GM23338 (cell line): ENCODE results near the gene TFAP2B. TPM values are rescaled to one million over a fixed set of nuclear protein-coding genes. Genes with fewer than 3 reads are reported as not detected.

Experiments
- ATAC-seq: fragments of 200-7000 bp; cut with Tn5 transposase; 3 replicates; pipeline ENCODE4 v1.9.1; 2020
- DNase-seq: peaks from one replicate; pipeline ENCODE4 v3.0.0-alpha.2; 2015; ENCODE audit warnings: low spot score
- H2AFZ ChIP-seq: fragments of 200-600 bp; sonication (generic); 2 replicates; pipeline ENCODE4 v1.8.0; 2016; ENCODE audit warnings: antibody characterized with exemption, mild to moderate bottlenecking, moderate library complexity
- H3F3A ChIP-seq: fragments of 200-600 bp; sonication (generic); replicated peaks from 2 replicates; pipeline ENCODE4 v1.8.0; 2017; ENCODE audit warnings: antibody characterized with exemption, mixed run types, low read depth
- H3K27ac ChIP-seq: fragments of 200-600 bp; sonication (generic); 2 replicates; pipeline ENCODE4 v1.6.1; 2016; ENCODE audit warnings: low read depth
- H3K27me3 ChIP-seq: fragments of 200-600 bp; sonication (generic); 2 replicates; pipeline ENCODE4 v1.8.0; 2016; ENCODE audit warnings: mild to moderate bottlenecking, mixed run types, moderate library complexity; ENCODE audit not compliant: insufficient read depth
- H3K36me3 ChIP-seq: fragments of 200-600 bp; sonication (generic); 2 replicates; pipeline ENCODE4 v1.8.0; 2016; ENCODE audit warnings: mild to moderate bottlenecking; ENCODE audit not compliant: insufficient read depth
- H3K4me1 ChIP-seq: fragments of 200-600 bp; sonication (generic); 2 replicates; pipeline ENCODE4 v1.8.0; 2016; ENCODE audit warnings: mild to moderate bottlenecking, moderate library complexity; ENCODE audit not compliant: insufficient read depth
- H3K4me2 ChIP-seq: fragments of 200-600 bp; sonication (generic); 2 replicates; pipeline ENCODE4 v1.7.1; 2017; ENCODE audit warnings: mixed run types
- H3K4me3 ChIP-seq: fragments of 200-600 bp; sonication (generic); 2 replicates; pipeline ENCODE4 v1.6.1; 2016; ENCODE audit warnings: mixed run types
- H3K79me2 ChIP-seq: fragments of 200-600 bp; sonication (generic); replicated peaks from 2 replicates; pipeline ENCODE4 v1.8.0; 2017; ENCODE audit warnings: mild to moderate bottlenecking; ENCODE audit not compliant: insufficient read depth
- H3K9me2 ChIP-seq: fragments of 200-600 bp; sonication (generic); 2 replicates; pipeline ENCODE4 v1.8.0; 2017; ENCODE audit not compliant: insufficient read depth
- H4K20me1 ChIP-seq: fragments of 200-600 bp; sonication (generic); replicated peaks from 2 replicates; pipeline ENCODE4 v1.8.0; 2017; ENCODE audit warnings: mild to moderate bottlenecking; ENCODE audit not compliant: insufficient read depth
- H3K27ac Mint-ChIP-seq: 2 replicates; pipeline ENCODE4 v1.8.0; 2020; ENCODE audit warnings: inconsistent platforms, mild to moderate bottlenecking, moderate library complexity, mixed read lengths
- H3K27me3 Mint-ChIP-seq: 3 replicates; pipeline ENCODE4 v1.8.0; 2022; ENCODE audit warnings: low read depth, mild to moderate bottlenecking, moderate library complexity, mixed read lengths, inconsistent platforms; ENCODE audit not compliant: insufficient read depth, poor library complexity
- H3K36me3 Mint-ChIP-seq: 3 replicates; pipeline ENCODE4 v1.8.0; 2021; ENCODE audit warnings: low read depth, mild to moderate bottlenecking, inconsistent platforms, moderate library complexity, mixed read lengths
- H3K4me1 Mint-ChIP-seq: 3 replicates; pipeline ENCODE4 v1.8.0; 2020; ENCODE audit warnings: mild to moderate bottlenecking, inconsistent platforms, mixed read lengths
- H3K4me3 Mint-ChIP-seq: 3 replicates; pipeline ENCODE4 v1.8.0; 2021; ENCODE audit warnings: moderate library complexity, mild to moderate bottlenecking, inconsistent platforms, mixed read lengths
- H3K9me3 Mint-ChIP-seq: 3 replicates; pipeline ENCODE4 v1.8.0; 2020; ENCODE audit warnings: moderate library complexity, mild to moderate bottlenecking, inconsistent platforms, mixed read lengths
- ETS1 ChIP-seq: IDR thresholded peaks from 2 replicates; pipeline ENCODE4 v1.6.1; 2016; ENCODE audit warnings: antibody characterized with exemption
- EZH2 ChIP-seq: fragments of 200-600 bp; sonication (generic); IDR thresholded peaks from one replicate; pipeline ENCODE4 v1.8.0; 2017; ENCODE audit warnings: antibody characterized with exemption, mild to moderate bottlenecking, low read depth; ENCODE audit not compliant: unreplicated experiment
- NANOG ChIP-seq: IDR thresholded peaks from 2 replicates; pipeline ENCODE4 v1.6.1; 2016; ENCODE audit warnings: antibody characterized with exemption, borderline replicate concordance
- ZNF114 ChIP-seq: fragments of 250-450 bp; sonication (Bioruptor Pico); IDR thresholded peaks from 2 replicates; pipeline ENCODE4 v1.5.0; 2020; ENCODE audit warnings: mild to moderate bottlenecking, moderate library complexity
- polyA plus RNA-seq: library from polyadenylated mRNA; unstranded; fragments of >200 nt; fragmentation: Nextera tagmentation; extraction: Ambion mirVana; gene quantifications from 2 replicates; pipeline ENCODE4 v1.2.1, GENCODE V29; 2016
- total RNA-seq: library from RNA; depleted of rRNA; stranded (reverse); fragments of >200 nt; shearing (Covaris generic); gene quantifications from 2 replicates; pipeline ENCODE4 v1.2.3, GENCODE V29; 2014
- TF ChIP-seq, protein P1 (sequence below), 2 experiments: fragments of 200-600 bp in 1 of 2; sonication (generic) in 1 of 2; conservative IDR thresholded peaks; 2 replicates each; pipeline versions ENCODE4 v1.5.1 to v1.6.1; 2016 to 2017; ENCODE audit warnings: antibody characterized with exemption in 2 of 2, low read depth in 2 of 2, mild to moderate bottlenecking in 2 of 2, moderate library complexity in 1 of 2

Gene TFAP2B
- total and polyA plus RNA-seq, 2 experiments from 2014 or later, result not detected

DNA sequence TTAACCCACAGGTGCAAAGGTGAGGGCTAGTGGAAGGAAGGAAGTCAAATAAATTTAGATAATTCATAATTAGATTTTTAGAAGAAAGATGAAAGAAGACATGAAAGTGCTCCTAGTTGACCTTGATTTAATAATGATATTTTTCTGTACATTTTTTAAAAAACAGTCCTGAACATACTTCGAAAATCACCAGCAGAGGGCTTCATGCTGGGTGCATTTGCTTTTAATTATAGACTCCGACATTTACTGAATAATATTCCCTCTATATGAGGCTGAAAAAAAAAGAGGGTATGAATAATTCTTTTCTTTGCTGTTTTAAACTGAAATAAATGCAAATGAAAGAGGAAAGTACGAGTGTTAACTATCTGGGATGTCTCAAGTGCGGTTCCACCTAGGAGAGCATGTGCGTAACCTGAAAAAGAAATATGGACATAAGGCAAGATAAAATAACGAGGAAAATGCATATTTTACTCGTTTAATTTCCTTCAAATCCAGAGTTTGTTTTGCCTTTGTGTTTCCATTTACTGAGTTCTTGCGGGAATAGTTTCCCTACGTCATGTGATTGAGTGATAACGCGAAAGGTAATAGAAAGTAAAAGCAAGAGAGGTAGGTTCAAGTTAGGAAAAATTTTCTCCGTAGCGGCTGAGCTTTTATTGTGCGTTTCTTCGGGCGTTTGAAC, 3.1 kb upstream of the TFAP2B start:
- H4K20me1 ChIP-seq, result peaks cover 8% of the 10 kb centered on the region
- no peak overlapping the region for H2AFZ ChIP-seq
- Mint-ChIP-seq H3K9me3 (peaks cover 11% of the 10 kb centered on the region), H3K27ac (no peak overlapping the region), H3K27me3 (peaks cover 57% of the 10 kb centered on the region), H3K36me3 (peaks cover 5% of the 10 kb centered on the region; the same call in 2 of the 3 replicates), H3K4me1 (peaks cover 21% of the 10 kb centered on the region), H3K4me3 (peak overlapping the region; percentile 75)
- peaks cover 69% of the 10 kb centered on the region for H3K27me3 ChIP-seq
- no peak for TF ChIP-seq ETS1
- TF ChIP-seq, protein P1, sequence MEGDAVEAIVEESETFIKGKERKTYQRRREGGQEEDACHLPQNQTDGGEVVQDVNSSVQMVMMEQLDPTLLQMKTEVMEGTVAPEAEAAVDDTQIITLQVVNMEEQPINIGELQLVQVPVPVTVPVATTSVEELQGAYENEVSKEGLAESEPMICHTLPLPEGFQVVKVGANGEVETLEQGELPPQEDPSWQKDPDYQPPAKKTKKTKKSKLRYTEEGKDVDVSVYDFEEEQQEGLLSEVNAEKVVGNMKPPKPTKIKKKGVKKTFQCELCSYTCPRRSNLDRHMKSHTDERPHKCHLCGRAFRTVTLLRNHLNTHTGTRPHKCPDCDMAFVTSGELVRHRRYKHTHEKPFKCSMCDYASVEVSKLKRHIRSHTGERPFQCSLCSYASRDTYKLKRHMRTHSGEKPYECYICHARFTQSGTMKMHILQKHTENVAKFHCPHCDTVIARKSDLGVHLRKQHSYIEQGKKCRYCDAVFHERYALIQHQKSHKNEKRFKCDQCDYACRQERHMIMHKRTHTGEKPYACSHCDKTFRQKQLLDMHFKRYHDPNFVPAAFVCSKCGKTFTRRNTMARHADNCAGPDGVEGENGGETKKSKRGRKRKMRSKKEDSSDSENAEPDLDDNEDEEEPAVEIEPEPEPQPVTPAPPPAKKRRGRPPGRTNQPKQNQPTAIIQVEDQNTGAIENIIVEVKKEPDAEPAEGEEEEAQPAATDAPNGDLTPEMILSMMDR (conservative IDR thresholded peaks at IDR 0.05; ENCODE audit: low read depth in 2 of 2), result peak in 1 of 2 experiments; percentile 31; a peak in 2 of 4 replicates
- DNase-seq (no peak), ATAC-seq (no peak)
- peak overlapping the region; percentile 72 for H3K4me2 ChIP-seq
- H3K79me2 ChIP-seq, result no peaks in the 10 kb centered on the region
- peak overlapping the region; percentile 44 for H3K4me3 ChIP-seq
- H3K36me3 ChIP-seq, result no peaks in the 10 kb centered on the region
- H3K9me2 ChIP-seq, result no peaks in the 10 kb centered on the region
- H3K27ac ChIP-seq, result no peak overlapping the region
- H3K4me1 ChIP-seq, result peaks cover 23% of the 10 kb centered on the region
- H3F3A ChIP-seq, result no peaks in the 10 kb centered on the region

GRCh38 chr6:50816115-50816675, 2.5 kb upstream of the TFAP2B start:
- H3K4me1 ChIP-seq, result peaks cover 29% of the 10 kb centered on the region
- TF ChIP-seq EZH2, result no peak
- no peak for TF ChIP-seq ZNF114 (CRISPR knock-in tag)
- TF ChIP-seq, protein P1 (conservative IDR thresholded peaks at IDR 0.05; ENCODE audit: low read depth in 2 of 2), result peak; percentile 89 to 98
- no peak for TF ChIP-seq NANOG
- peak; percentile 90 for DNase-seq
- peaks cover 75% of the 10 kb centered on the region for H3K27me3 ChIP-seq
- Mint-ChIP-seq H3K27me3 (peaks cover 63% of the 10 kb centered on the region), H3K9me3 (peaks cover 5% of the 10 kb centered on the region), H3K27ac (no peak overlapping the region), H3K4me3 (peak overlapping the region; percentile 75), H3K4me1 (peaks cover 24% of the 10 kb centered on the region), H3K36me3 (peaks cover under 1% of the 10 kb centered on the region; the same call in 1 of the 3 replicates)
- peak overlapping the region; percentile 72 for H3K4me2 ChIP-seq
- no peaks in the 10 kb centered on the region for H3K36me3 ChIP-seq
- peaks cover 9% of the 10 kb centered on the region for H4K20me1 ChIP-seq
- H3K79me2 ChIP-seq, result no peaks in the 10 kb centered on the region
- H3F3A ChIP-seq, result peaks cover 4% of the 10 kb centered on the region; the same call in 1 of the 2 replicates
- no peak overlapping the region for H2AFZ ChIP-seq
- ATAC-seq, result no peak
- H3K4me3 ChIP-seq, result peak overlapping the region; percentile 44
- no peak overlapping the region for H3K27ac ChIP-seq
- H3K9me2 ChIP-seq, result no peaks in the 10 kb centered on the region
